ENCODE measurements around the gene PRR14L. TPM values are rescaled to one million over a fixed set of nuclear protein-coding genes. Genes with fewer than 3 reads are reported as not detected.
A peak's percentile ranks its signal among the peaks of the same experiment; 100 is the strongest.
"Not testable (repeated sequence)": the region's sequence is repeated elsewhere in the genome, so short reads cannot be mapped to it uniquely, and the experiment has no call there.

PRR14L gene
- total and polyA plus RNA-seq, 7 experiments from 2014 or later: 18.7 to 82.6 (median 46.9) TPM

DNA sequence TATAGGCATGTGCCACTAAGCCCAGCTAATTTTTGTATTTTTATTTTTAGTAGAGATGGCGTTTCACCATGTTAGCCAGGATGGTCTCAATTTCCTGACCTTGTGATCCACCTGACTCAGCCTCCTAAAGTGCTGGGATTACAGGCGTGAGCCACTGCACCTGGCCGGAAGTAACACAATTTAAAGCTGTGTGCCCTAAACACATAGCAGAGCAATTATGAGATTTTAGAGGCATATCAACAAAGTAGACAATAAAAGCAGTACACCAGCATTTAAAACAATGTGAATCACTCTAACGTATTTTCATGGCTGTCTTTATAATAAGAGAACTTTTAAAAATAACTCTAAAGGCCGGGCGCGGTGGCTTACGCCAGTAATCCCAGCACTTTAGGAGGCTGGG is 42.4 kb downstream of the PRR14L start:
- Mint-ChIP-seq H3K36me3 (peaks cover 4 to 29% (median 16%) of the 10 kb centered on the region in 5 donors), H3K9me3 (no peaks in the 10 kb centered on the region), H3K4me1 (peaks cover 0 to 8% (median 0%) of the 10 kb centered on the region in 7 donors), H3K27ac (no peak overlapping the region), H3K4me3 (no peak overlapping the region), H3K27me3 (no peaks in the 10 kb centered on the region)
- no peak overlapping the region for H3K4me3 ChIP-seq (ENCODE audit: low read length)
- no peaks in the 10 kb centered on the region for H3K4me1 ChIP-seq (ENCODE audit: control insufficient read depth in 2 of 2, insufficient read depth in 2 of 2, low read length in 2 of 2)
- no peaks in the 10 kb centered on the region for H3K9me3 ChIP-seq (ENCODE audit: control insufficient read depth in 2 of 3, low read length in 3 of 3)
- peaks cover 7 to 46% (median 22%) of the 10 kb centered on the region in 3 experiments for H3K36me3 ChIP-seq (ENCODE audit: control insufficient read depth in 2 of 3, insufficient read depth in 3 of 3, low read length in 3 of 3)
- POLR2A ChIA-PET: no interaction called here
- no peak overlapping the region for H3K27ac ChIP-seq (ENCODE audit: low read depth, low read length)
- H3K27me3 ChIP-seq (ENCODE audit: control insufficient read depth in 2 of 2, insufficient read depth in 2 of 2, low read length in 2 of 2): no peaks in the 10 kb centered on the region
- intact Hi-C loops (cut with micrococcal nuclease): no loop called here
- CTCF ChIA-PET: interaction anchor here (0.6 kb wide), 1 partner anchor 16 kb away, joined by 4 read pairs; no protein-coding TSS in a partner anchor
- DNase-seq (no peak), ATAC-seq (no peak)

DNA sequence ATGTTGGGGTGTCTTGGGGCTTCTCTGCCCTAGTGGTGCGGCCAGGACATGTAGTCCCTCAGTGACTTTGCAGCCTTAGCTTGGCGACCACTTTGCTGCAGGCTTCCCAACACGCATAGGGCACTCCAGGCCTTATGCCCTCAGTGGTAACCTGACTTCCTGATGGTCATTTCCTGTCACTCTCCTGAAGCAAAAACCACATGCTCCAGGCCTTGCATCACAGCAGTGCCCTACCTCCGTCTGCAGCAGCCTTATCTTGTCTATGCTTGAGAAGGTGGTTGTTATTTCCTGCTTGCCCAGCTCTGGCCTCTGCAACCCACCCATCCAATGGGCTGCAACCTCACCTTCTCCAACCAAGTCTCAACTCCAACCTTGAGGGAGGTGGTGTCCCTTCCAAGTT is 54.5 kb downstream of the PRR14L start:
- Mint-ChIP-seq H3K4me1 (peaks cover 0 to 31% (median 0%) of the 10 kb centered on the region in 7 donors), H3K27me3 (no peaks in the 10 kb centered on the region), H3K9me3 (no peaks in the 10 kb centered on the region), H3K4me3 (no peak overlapping the region), H3K36me3 (peaks cover 0 to 42% (median 19%) of the 10 kb centered on the region in 5 donors), H3K27ac (peak overlapping the region in 4 of 9 donors; percentile 8 to 57 (median 20))
- DNase-seq: no peak
- Histone ChIP-seq H3K9me3 (ENCODE audit: control insufficient read depth in 2 of 3, low read length in 3 of 3) (no peaks in the 10 kb centered on the region), H3K4me3 (ENCODE audit: low read length) (no peak overlapping the region), H3K27me3 (ENCODE audit: control insufficient read depth in 2 of 2, insufficient read depth in 2 of 2, low read length in 2 of 2) (no peaks in the 10 kb centered on the region), H3K4me1 (ENCODE audit: control insufficient read depth in 2 of 2, insufficient read depth in 2 of 2, low read length in 2 of 2) (peaks cover 0 to 4% of the 10 kb centered on the region in 2 donors), H3K27ac (ENCODE audit: low read depth, low read length) (no peak overlapping the region), H3K36me3 (ENCODE audit: control insufficient read depth in 2 of 3, insufficient read depth in 3 of 3, low read length in 3 of 3) (peaks cover 0 to 80% (median 4%) of the 10 kb centered on the region in 3 experiments)
- peak; percentile 40 for ATAC-seq
- ChIA-PET CTCF (interaction anchor here (0.6 kb wide), 1 partner anchor 24 kb away, joined by 5 read pairs; no protein-coding TSS in a partner anchor), POLR2A (interaction anchor here (1.0 kb wide), 1 partner anchor 18 kb away, joined by 5 read pairs; no protein-coding TSS in a partner anchor)
- intact Hi-C loops (cut with micrococcal nuclease): no loop called here

DNA sequence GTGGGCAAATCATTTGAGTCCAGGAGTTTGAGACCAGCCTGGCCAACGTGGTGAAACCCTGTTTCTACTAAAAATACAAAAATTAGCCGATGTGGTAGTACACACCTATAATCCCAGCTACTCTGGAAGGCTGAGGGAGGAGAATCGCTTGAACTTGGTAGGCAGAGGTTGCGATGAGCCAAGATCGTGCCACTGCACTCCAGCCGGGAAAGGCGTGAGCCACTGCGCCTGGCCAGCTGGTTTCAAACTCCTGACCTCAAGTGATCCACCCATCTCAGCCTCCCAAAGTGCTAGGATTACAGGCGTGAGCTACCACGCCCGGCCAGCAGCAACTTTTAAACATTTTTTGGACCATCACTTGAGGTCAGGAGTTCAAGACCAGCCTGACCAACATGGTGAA is 55.9 kb downstream of the PRR14L start:
- ATAC-seq; H3K27ac ChIP-seq (ENCODE audit: low read depth, low read length); H3K27me3 Mint-ChIP-seq; intact Hi-C loops (cut with micrococcal nuclease); H3K4me1 ChIP-seq (ENCODE audit: control insufficient read depth in 2 of 2, insufficient read depth in 2 of 2, low read length in 2 of 2); H3K27me3 ChIP-seq (ENCODE audit: control insufficient read depth in 2 of 2, insufficient read depth in 2 of 2, low read length in 2 of 2); DNase-seq; H3K27ac Mint-ChIP-seq; H3K9me3 ChIP-seq (ENCODE audit: control insufficient read depth in 2 of 3, low read length in 3 of 3); H3K4me3 Mint-ChIP-seq; H3K9me3 Mint-ChIP-seq; CTCF ChIA-PET; H3K4me3 ChIP-seq (ENCODE audit: low read length): not testable (repeated sequence)
- H3K36me3 Mint-ChIP-seq: peaks cover 0 to 35% (median 14%) of the 10 kb centered on the region in 5 donors
- peaks cover 0 to 76% (median 0%) of the 10 kb centered on the region in 3 experiments for H3K36me3 ChIP-seq (ENCODE audit: control insufficient read depth in 2 of 3, insufficient read depth in 3 of 3, low read length in 3 of 3)
- peaks cover 0 to 31% (median 0%) of the 10 kb centered on the region in 7 donors for H3K4me1 Mint-ChIP-seq
- POLR2A ChIA-PET: interaction anchor here (0.8 kb wide), 1 partner anchor 19 kb away, joined by 3 read pairs; no protein-coding TSS in a partner anchor

DNA sequence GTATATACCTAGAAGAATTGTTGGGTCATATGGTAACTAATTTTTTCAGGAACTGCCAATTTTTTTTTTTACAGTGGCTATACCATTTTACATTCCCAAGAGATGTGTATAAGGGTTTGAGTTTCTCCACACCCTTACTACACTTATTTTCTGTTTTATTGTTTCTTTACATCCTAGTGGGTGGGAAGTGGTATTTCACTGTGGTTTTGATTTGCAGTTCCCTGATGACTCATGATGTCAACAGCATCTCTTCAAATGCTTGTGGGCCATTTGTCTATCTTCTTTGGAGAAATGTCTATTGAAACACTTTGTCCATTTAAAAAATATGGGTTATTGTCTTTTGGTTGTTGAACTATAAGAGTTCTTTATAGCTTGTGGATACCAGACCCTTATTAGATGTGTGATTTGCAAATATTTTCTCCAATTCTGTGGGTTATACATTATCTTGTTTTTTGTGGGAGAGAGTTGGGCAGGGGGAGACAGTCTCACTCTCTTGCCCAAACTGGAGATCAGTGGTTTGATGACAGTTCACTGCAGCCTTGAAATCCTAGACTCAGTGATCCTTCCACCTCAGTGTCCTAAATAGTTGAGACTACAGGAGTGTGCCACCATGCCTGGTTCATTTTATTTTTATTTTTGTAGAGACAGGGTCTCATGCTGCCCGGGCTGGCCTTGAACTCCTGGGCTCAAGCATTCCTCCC is 57.6 kb downstream of the PRR14L start:
- Histone ChIP-seq H3K4me3 (ENCODE audit: low read length) (no peak overlapping the region), H3K4me1 (ENCODE audit: control insufficient read depth in 2 of 2, insufficient read depth in 2 of 2, low read length in 2 of 2) (peaks cover 0 to 4% of the 10 kb centered on the region in 2 donors), H3K27ac (ENCODE audit: low read depth, low read length) (no peak overlapping the region), H3K27me3 (ENCODE audit: control insufficient read depth in 2 of 2, insufficient read depth in 2 of 2, low read length in 2 of 2) (no peaks in the 10 kb centered on the region), H3K36me3 (ENCODE audit: control insufficient read depth in 2 of 3, insufficient read depth in 3 of 3, low read length in 3 of 3) (peaks cover 0 to 68% (median 0%) of the 10 kb centered on the region in 3 experiments), H3K9me3 (ENCODE audit: control insufficient read depth in 2 of 3, low read length in 3 of 3) (no peaks in the 10 kb centered on the region)
- ATAC-seq: peak; percentile 56
- peak overlapping the region in 1 of 10 donors; percentile 44 for H3K4me3 Mint-ChIP-seq
- peak overlapping the region in 6 of 9 donors; percentile 5 to 86 (median 74) for H3K27ac Mint-ChIP-seq
- intact Hi-C loops (cut with micrococcal nuclease): loop anchor here (1.0 to 2.0 kb wide), 2 partner anchors 16 to 30 kb away; partner anchors contain the start of gene PISD (in 1 of the 2)
- no peak for DNase-seq
- ChIA-PET POLR2A (no interaction called here), CTCF (no interaction called here)
- no peaks in the 10 kb centered on the region for H3K27me3 Mint-ChIP-seq
- H3K4me1 Mint-ChIP-seq: peaks cover 0 to 31% (median 0%) of the 10 kb centered on the region in 7 donors
- peaks cover 0 to 40% (median 24%) of the 10 kb centered on the region in 5 donors for H3K36me3 Mint-ChIP-seq
- no peaks in the 10 kb centered on the region for H3K9me3 Mint-ChIP-seq

DNA sequence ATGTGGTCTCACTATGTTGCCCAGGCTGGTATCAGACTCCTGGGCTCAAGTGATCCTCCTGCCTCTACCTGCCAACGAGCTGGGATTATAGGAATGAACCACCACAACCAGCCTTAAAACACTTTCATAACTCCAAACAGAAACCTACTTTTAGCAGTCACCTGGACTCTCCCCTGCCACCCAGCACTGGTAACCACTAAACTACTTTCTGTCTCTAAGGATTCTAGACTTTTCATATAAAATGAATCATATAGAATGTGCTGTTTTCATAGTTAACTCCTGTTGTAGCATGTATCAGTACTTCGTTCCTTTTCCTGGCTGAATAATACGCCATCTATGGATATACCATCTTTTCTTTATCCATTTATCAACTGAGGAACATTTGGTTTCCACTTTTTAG is 58.5 kb downstream of the PRR14L start:
- Mint-ChIP-seq H3K4me1 (peaks cover 0 to 28% (median 0%) of the 10 kb centered on the region in 7 donors), H3K27ac (peak overlapping the region in 7 of 9 donors; percentile 14 to 68 (median 41)), H3K27me3 (no peaks in the 10 kb centered on the region), H3K36me3 (peaks cover 0 to 40% (median 20%) of the 10 kb centered on the region in 5 donors), H3K4me3 (no peak overlapping the region), H3K9me3 (no peaks in the 10 kb centered on the region)
- ATAC-seq: no peak
- no peaks in the 10 kb centered on the region for H3K27me3 ChIP-seq (ENCODE audit: control insufficient read depth in 2 of 2, insufficient read depth in 2 of 2, low read length in 2 of 2)
- intact Hi-C loops (cut with micrococcal nuclease): no loop called here
- POLR2A ChIA-PET: no interaction called here
- DNase-seq: no peak
- no peak overlapping the region for H3K4me3 ChIP-seq (ENCODE audit: low read length)
- H3K36me3 ChIP-seq (ENCODE audit: control insufficient read depth in 2 of 3, insufficient read depth in 3 of 3, low read length in 3 of 3): peaks cover 0 to 65% (median 0%) of the 10 kb centered on the region in 3 experiments
- H3K27ac ChIP-seq (ENCODE audit: low read depth, low read length): no peak overlapping the region
- H3K4me1 ChIP-seq (ENCODE audit: control insufficient read depth in 2 of 2, insufficient read depth in 2 of 2, low read length in 2 of 2): peaks cover 0 to 4% of the 10 kb centered on the region in 2 donors
- H3K9me3 ChIP-seq (ENCODE audit: control insufficient read depth in 2 of 3, low read length in 3 of 3): no peaks in the 10 kb centered on the region
- CTCF ChIA-PET: interaction anchor here (0.6 kb wide), 2 partner anchors 16 to 787 kb away, joined by 4 to 6 read pairs; no protein-coding TSS in a partner anchor

DNA sequence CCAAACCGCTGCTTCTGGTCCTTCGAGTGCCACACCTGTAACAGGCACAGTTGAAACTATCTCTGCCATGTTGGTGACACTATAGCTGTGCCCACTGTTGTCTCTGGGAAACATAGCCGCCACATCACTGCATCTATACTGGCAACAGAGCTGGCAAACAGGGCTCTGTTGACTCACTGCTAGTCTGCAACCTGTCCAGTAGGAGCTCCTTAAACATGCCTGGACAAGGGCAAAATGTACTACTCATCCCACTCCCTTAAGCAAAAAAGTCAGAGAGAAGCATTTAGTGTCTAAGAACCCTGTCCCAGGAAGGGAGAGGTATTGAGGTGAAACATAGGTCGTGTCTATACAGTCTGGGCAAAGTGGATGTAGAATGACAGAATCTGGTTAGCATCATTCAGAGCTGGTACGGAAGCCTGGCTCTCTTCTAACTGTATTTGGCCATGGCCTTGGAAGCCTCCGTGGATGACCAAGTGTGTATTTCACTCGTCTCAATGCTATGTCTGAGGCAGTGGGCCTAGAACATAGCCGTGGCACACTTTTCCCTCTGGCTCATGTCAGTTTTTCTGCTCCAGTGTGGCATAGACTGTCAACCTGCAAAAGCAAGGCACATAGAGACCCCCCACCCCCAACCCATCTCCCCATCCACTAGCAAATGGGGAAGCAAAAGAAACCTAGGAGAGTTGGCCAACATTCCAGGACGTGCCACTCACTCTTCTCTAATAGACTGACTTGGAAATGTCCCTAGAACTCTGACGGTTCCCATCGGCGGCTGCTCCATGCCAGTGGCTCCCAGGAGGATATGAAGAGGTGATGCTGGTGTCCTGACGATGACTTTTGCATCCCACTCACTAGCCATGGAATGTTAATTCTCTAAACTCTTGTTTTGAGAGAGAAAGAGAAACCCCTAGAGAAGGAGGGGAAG is 66.5 kb downstream of the PRR14L start:
- POLR2A ChIA-PET: no interaction called here
- peaks cover 0 to 6% (median 0%) of the 10 kb centered on the region in 7 donors for H3K4me1 Mint-ChIP-seq
- intact Hi-C loops (cut with micrococcal nuclease): no loop called here
- H3K36me3 Mint-ChIP-seq: peaks cover 14 to 39% (median 18%) of the 10 kb centered on the region in 5 donors
- CTCF ChIA-PET: no interaction called here
- no peaks in the 10 kb centered on the region for H3K9me3 Mint-ChIP-seq
- no peak for ATAC-seq
- H3K27me3 Mint-ChIP-seq: no peaks in the 10 kb centered on the region
- Histone ChIP-seq H3K9me3 (ENCODE audit: control insufficient read depth in 2 of 3, low read length in 3 of 3) (no peaks in the 10 kb centered on the region), H3K4me3 (ENCODE audit: low read length) (no peak overlapping the region), H3K4me1 (ENCODE audit: control insufficient read depth in 2 of 2, insufficient read depth in 2 of 2, low read length in 2 of 2) (no peaks in the 10 kb centered on the region), H3K27ac (ENCODE audit: low read depth, low read length) (no peak overlapping the region), H3K27me3 (ENCODE audit: control insufficient read depth in 2 of 2, insufficient read depth in 2 of 2, low read length in 2 of 2) (no peaks in the 10 kb centered on the region), H3K36me3 (ENCODE audit: control insufficient read depth in 2 of 3, insufficient read depth in 3 of 3, low read length in 3 of 3) (peaks cover 0 to 35% (median 0%) of the 10 kb centered on the region in 3 experiments)
- no peak overlapping the region for H3K4me3 Mint-ChIP-seq
- DNase-seq: no peak
- H3K27ac Mint-ChIP-seq: peak overlapping the region in 4 of 9 donors; percentile 2 to 39 (median 17)
